GM12891 (cell line): ENCODE measurements around the gene PDGFRA.

Experiments used
- POLR2A ChIP-seq: IDR thresholded peaks from 2 replicates; pipeline ENCODE4 v1.6.1; 2011; ENCODE audit warnings: low read depth, low read length, control low read depth
- POLR2AphosphoS5 ChIP-seq: IDR thresholded peaks from 2 replicates; pipeline ENCODE4 v1.6.1; 2011; ENCODE audit warnings: low read depth, low read length, control low read depth
- POU2F2 ChIP-seq: IDR thresholded peaks from 2 replicates; pipeline ENCODE4 v1.6.1; 2011; ENCODE audit warnings: low read depth, mild to moderate bottlenecking, control low read depth, low read length, moderate library complexity
- TAF1 ChIP-seq: IDR thresholded peaks from 2 replicates; pipeline ENCODE4 v1.6.1; 2011; ENCODE audit warnings: low read depth, low read length, control low read depth

GRCh38 chr4:54282837-54283236 lies 53.7 kb downstream of the PDGFRA start:
- TF ChIP-seq POLR2A (no peak), POLR2AphosphoS5 (no peak), POU2F2 (no peak), TAF1 (no peak)
